ENCODE measurements around the gene RGP1. TPM values are rescaled to one million over a fixed set of nuclear protein-coding genes. Genes with fewer than 3 reads are reported as not detected.
A peak's percentile ranks its signal among the peaks of the same experiment; 100 is the strongest.

Gene RGP1
- total RNA-seq, 6 experiments from 2014 or later = 9.5 to 13.0 (median 11.4) TPM

DNA sequence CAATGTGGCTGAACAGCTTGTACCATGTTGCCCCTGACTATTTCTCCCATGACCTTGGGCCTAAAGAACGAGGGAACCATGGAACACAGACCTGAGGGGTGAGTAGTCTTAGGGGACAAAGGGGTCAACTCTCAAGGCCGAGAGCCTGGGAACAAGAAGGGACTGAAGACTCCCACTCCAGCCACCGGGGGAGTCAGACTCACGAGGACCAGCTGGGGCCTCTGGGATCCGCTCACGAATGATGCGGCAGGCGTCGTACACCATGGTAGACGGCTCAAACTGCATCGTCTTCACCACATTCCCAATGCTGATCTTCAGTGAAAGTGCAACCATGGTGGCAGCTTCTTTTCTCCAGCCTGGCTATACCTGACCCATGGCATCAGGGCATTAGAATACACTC lies 23.7 kb upstream of the RGP1 start:
- 100% methylated on average over 1 of the region's 11 CpGs for WGBS (ENCODE audit: insufficient coverage, low coverage, low lambda C conversion rate, missing lambda C conversion rate)
- Histone ChIP-seq H3K4me3 (no peak overlapping the region), H3K36me3 (peaks cover 7 to 59% (median 47%) of the 10 kb centered on the region in 4 donors), H3K4me1 (peaks cover 0 to 40% (median 15%) of the 10 kb centered on the region in 4 donors), H3K27me3 (no peaks in the 10 kb centered on the region), H3K27ac (no peak overlapping the region), H3K9me3 (no peaks in the 10 kb centered on the region)
- no peak for ATAC-seq
- TF ChIP-seq, protein P1, sequence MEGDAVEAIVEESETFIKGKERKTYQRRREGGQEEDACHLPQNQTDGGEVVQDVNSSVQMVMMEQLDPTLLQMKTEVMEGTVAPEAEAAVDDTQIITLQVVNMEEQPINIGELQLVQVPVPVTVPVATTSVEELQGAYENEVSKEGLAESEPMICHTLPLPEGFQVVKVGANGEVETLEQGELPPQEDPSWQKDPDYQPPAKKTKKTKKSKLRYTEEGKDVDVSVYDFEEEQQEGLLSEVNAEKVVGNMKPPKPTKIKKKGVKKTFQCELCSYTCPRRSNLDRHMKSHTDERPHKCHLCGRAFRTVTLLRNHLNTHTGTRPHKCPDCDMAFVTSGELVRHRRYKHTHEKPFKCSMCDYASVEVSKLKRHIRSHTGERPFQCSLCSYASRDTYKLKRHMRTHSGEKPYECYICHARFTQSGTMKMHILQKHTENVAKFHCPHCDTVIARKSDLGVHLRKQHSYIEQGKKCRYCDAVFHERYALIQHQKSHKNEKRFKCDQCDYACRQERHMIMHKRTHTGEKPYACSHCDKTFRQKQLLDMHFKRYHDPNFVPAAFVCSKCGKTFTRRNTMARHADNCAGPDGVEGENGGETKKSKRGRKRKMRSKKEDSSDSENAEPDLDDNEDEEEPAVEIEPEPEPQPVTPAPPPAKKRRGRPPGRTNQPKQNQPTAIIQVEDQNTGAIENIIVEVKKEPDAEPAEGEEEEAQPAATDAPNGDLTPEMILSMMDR (IDR thresholded peaks at IDR 0.05) = no peak
- no peak for TF ChIP-seq POLR2A (IDR thresholded peaks at IDR 0.05)
- intact Hi-C loops (cut with DNase I) = loop anchor here (5.0 to 10.0 kb wide), 2 partner anchors 61 to 63 kb away; partner anchors contain the start of gene ARHGEF39 (in 1 of the 2)
- no peak for DNase-seq

DNA sequence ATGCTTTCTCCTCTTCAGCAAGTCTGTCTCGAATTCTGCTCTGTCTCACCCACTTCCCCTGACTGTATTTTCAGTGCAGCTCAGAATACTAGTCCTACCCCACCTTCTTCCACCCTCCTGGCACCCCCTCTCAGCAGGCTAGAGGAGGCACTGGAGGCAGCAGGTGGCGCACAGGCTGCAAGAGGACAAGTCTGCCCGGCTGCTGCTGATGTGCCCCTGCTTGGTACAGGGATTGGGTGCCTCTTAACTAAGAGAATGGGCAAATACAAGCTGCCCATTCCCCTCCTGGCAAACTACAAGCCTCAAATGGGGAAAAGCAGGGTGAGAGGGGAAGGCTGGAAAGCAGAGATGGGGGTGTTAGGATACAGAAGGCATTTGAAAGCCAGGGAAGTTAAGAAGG lies 22.2 kb upstream of the RGP1 start:
- H3K36me3 ChIP-seq = peaks cover 0 to 43% (median 33%) of the 10 kb centered on the region in 4 donors
- H3K4me3 ChIP-seq = no peak overlapping the region
- 50% methylated on average over 3 of the region's 3 CpGs for WGBS (ENCODE audit: insufficient coverage, low coverage, low lambda C conversion rate, missing lambda C conversion rate)
- ATAC-seq (no peak), DNase-seq (no peak)
- H3K4me1 ChIP-seq = peaks cover 0 to 47% (median 19%) of the 10 kb centered on the region in 4 donors
- intact Hi-C loops (cut with DNase I) = loop anchor here (5.0 to 10.0 kb wide), 2 partner anchors 62 to 65 kb away; partner anchors contain the start of gene ARHGEF39 (in 1 of the 2)
- no peaks in the 10 kb centered on the region for H3K27me3 ChIP-seq
- peak overlapping the region; percentile 27 to 100 (median 98) for H3K27ac ChIP-seq
- no peak for TF ChIP-seq POLR2A (IDR thresholded peaks at IDR 0.05)
- TF ChIP-seq, protein P1 (IDR thresholded peaks at IDR 0.05) = no peak
- no peaks in the 10 kb centered on the region for H3K9me3 ChIP-seq

DNA sequence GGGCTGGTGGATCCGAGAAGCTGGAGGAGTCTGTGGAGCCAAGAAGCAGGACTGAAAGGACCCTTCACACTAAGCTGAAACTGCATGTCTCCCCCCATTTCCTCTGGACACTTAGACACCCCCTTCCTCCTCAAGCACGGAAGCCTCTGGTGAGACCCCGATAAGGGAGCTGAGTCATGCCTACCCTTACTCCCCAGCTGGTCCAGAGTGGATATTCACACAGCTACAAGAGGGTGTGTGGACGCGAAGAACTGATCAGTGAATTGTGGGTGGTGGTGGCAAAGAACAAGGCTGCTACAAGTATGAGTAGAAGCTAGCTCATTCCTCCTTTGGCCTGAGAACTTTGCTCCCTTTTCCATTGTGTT lies 21.4 kb upstream of the RGP1 start:
- 46% methylated on average over 3 of the region's 5 CpGs for WGBS (ENCODE audit: insufficient coverage, low coverage, low lambda C conversion rate, missing lambda C conversion rate)
- intact Hi-C loops (cut with DNase I) = loop anchor here (5.0 to 10.0 kb wide), 2 partner anchors 63 to 65 kb away; partner anchors contain the start of gene ARHGEF39 (in 1 of the 2)
- no peak for ATAC-seq
- H3K27ac ChIP-seq = peak overlapping the region; percentile 27 to 100 (median 98)
- H3K9me3 ChIP-seq = no peaks in the 10 kb centered on the region
- H3K4me3 ChIP-seq = peak overlapping the region; percentile 19 to 70 (median 21)
- no peaks in the 10 kb centered on the region for H3K27me3 ChIP-seq
- peaks cover 0 to 47% (median 19%) of the 10 kb centered on the region in 4 donors for H3K4me1 ChIP-seq
- H3K36me3 ChIP-seq = peaks cover 0 to 36% (median 28%) of the 10 kb centered on the region in 4 donors
- DNase-seq = no peak
- no peak for TF ChIP-seq POLR2A (IDR thresholded peaks at IDR 0.05)
- TF ChIP-seq, protein P1 (IDR thresholded peaks at IDR 0.05) = no peak

DNA sequence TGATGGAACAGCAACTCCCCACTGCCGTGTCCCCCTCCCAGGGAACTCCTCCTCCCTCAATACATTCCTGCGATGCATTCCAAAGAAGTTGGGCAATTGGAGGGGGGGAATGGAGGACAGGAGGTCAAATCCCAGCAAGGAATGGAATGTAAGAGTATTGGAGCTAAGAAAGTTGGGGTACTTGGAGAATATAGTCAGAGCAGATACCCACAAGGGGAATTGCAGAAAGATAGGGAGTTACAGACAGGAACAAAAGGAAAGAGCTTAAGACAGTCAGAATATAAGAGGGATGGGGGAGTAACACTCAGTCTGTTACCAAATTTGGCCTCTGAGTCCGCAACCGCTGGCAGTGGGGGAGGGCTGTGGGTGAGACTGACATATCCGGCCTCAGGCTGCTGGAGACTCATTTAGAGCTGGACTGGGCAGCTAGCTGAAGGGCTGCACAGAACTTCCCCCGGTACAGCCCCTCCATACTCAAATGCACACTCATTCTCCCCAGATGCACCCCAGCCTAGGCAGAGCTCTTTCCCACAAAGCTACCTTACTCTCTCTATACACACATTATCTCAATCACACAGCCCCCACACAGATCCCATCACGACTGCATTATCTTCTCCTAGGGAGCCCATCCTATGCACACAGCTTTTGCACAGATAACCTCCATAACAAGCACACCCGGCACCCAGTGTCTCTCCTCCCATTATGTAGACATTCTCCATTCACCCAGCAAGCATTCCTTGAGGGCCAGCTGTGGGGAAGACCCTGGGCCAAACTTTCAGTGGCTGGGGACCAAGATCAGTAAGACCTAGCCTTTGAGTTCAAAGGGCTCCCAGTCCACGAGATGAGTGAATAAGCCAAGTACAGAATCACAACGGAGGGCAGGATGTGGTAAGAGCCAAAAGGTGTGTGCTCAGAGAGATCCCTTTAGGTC lies 20.8 kb upstream of the RGP1 start:
- Histone ChIP-seq H3K9me3 (no peaks in the 10 kb centered on the region), H3K4me1 (peaks cover 0 to 53% (median 20%) of the 10 kb centered on the region in 4 donors), H3K27ac (peak overlapping the region; percentile 27 to 100 (median 98)), H3K4me3 (peak overlapping the region; percentile 19 to 70 (median 21)), H3K27me3 (no peaks in the 10 kb centered on the region), H3K36me3 (peaks cover 0 to 30% (median 25%) of the 10 kb centered on the region in 4 donors)
- intact Hi-C loops (cut with DNase I) = loop anchor here (5.0 to 10.0 kb wide), 2 partner anchors 64 to 66 kb away; partner anchors contain the start of gene ARHGEF39 (in 1 of the 2)
- ATAC-seq = peak in 2 of 4 donors; percentile 5
- DNase-seq = peak; percentile 70 to 76 (median 74)
- 5% methylated on average over 9 of the region's 10 CpGs for WGBS (ENCODE audit: insufficient coverage, low coverage, low lambda C conversion rate, missing lambda C conversion rate)
- TF ChIP-seq, protein P1 (IDR thresholded peaks at IDR 0.05) = no peak
- TF ChIP-seq POLR2A (IDR thresholded peaks at IDR 0.05) = peak; percentile 69
